HepG2 (cell line): Measurements from ENCODE around the gene CNTN2. TPM values are rescaled to one million over a fixed set of nuclear protein-coding genes. Genes with fewer than 3 reads are reported as not detected.

ENCODE experiments used
- polyA plus RNA-seq, 8 experiments: library from polyadenylated mRNA; depleted of rRNA in 3 of 8; stranded (reverse) in 7 of 8; unstranded in 1 of 8; fragments of >200 nt; fragmentation: Illumina TruSeq in 4 of 8; extraction: Trizol in 4 of 8; gene quantifications; 2 replicates each; pipeline versions ENCODE4 v1.2.1 to v1.2.3, GENCODE V29; 2011 to 2016; ENCODE audit warnings: low read depth in 4 of 8, missing spikeins in 1 of 8, mixed read lengths in 1 of 8; ENCODE audit not compliant: insufficient read depth in 1 of 8
- total RNA-seq, 5 experiments: library from RNA; depleted of rRNA; stranded (reverse); fragments of >200 nt; fragmentation: Illumina TruSeq; extraction: Trizol; gene quantifications; 2 replicates each; pipeline ENCODE4 v1.2.3, GENCODE V29; 2016; ENCODE audit warnings: low read depth in 1 of 5

CNTN2 gene
- total and polyA plus RNA-seq, 2 of the 13 experiments (the other 11 are each of a cell fraction or from before 2014, with no cell fraction given) = not detected

Other genes with a start within 250 kb of the CNTN2 start
- not detected in 2 replicates for gene NFASC, start 172.3 kb upstream of the CNTN2 start, total RNA-seq (2016; rRNA removed; fragmentation: Illumina TruSeq; extraction: Trizol)
- not detected in 2 replicates for gene NFASC, start 172.3 kb upstream of the CNTN2 start, polyA plus RNA-seq (2011; rRNA removed)
- 1.1 and 1.9 TPM in 2 replicates for gene TMEM81, start 41.2 kb downstream of the CNTN2 start, total RNA-seq (2016; rRNA removed; fragmentation: Illumina TruSeq; extraction: Trizol)
- 1.1 and 1.3 TPM in 2 replicates for gene TMEM81, start 41.2 kb downstream of the CNTN2 start, polyA plus RNA-seq (2011; rRNA removed)
- 17.1 and 26.2 TPM in 2 replicates for gene RBBP5, start 78.8 kb downstream of the CNTN2 start, total RNA-seq (2016; rRNA removed; fragmentation: Illumina TruSeq; extraction: Trizol)
- gene RBBP5, start 78.8 kb downstream of the CNTN2 start, polyA plus RNA-seq (2011; rRNA removed) = 5.2 and 6.6 TPM in 2 replicates
- gene DSTYK, start 168.5 kb downstream of the CNTN2 start, total RNA-seq (2016; rRNA removed; fragmentation: Illumina TruSeq; extraction: Trizol) = 4.8 and 6.1 TPM in 2 replicates
- 2.5 and 2.6 TPM in 2 replicates for gene DSTYK, start 168.5 kb downstream of the CNTN2 start, polyA plus RNA-seq (2011; rRNA removed)
- gene TMCC2, start 184.7 kb downstream of the CNTN2 start, total RNA-seq (2016; rRNA removed; fragmentation: Illumina TruSeq; extraction: Trizol) = 0.21 and 0.24 TPM in 2 replicates
- gene TMCC2, start 184.7 kb downstream of the CNTN2 start, polyA plus RNA-seq (2011; rRNA removed) = 0.12 and 0.26 TPM in 2 replicates